ENCODE results near the gene USE1. TPM values are rescaled to one million over a fixed set of nuclear protein-coding genes. Genes with fewer than 3 reads are reported as not detected.

The USE1 gene, protein sequence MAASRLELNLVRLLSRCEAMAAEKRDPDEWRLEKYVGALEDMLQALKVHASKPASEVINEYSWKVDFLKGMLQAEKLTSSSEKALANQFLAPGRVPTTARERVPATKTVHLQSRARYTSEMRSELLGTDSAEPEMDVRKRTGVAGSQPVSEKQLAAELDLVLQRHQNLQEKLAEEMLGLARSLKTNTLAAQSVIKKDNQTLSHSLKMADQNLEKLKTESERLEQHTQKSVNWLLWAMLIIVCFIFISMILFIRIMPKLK
- 22.8 TPM for polyA plus RNA-seq (2012; ENCODE audit: missing spikeins)

DNA sequence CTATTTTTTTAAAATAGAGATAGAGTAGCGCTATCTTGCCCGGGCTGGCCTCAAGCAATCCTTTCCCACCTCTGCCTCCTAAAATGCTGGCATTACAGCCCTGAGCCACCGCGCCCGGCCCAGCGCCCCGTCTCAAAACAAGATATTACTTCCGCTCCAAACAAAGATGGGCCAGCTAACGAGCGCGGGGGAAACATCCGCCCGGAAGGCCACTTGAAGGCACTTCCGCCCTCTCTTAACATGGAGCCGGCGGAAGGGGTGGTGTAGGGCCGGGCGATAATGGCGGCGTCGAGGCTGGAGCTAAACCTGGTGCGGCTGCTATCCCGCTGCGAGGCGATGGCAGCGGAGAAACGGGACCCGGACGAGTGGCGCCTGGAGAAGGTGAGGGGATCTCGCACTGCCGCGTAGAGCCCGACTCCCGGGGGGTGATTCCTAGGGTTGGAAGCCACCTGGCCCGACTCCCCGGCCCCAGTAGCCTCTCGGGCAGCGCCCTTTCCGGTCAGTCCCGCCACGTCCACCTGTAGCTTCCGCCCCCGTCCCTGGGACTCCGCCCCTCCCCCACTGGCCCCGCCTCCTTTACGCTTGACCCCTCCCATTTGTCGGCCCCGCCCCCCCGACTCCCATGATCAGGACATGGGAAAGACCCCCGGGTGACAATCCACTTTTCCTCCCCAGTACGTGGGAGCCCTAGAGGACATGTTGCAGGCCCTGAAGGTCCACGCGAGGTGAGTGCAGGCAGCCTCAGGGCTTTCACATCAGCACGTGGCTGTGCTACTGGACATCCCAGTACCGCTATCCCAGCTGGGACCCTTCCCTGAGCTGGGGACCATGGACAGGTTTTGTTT is at the start of gene USE1:
TSS of gene USE1 (plus strand) at position 231 of the 845 bp plus-strand sequence. CDS start at position 280, 49 bp downstream.
- TF ChIP-seq POLR2A (IDR thresholded peaks at IDR 0.05; ENCODE audit: low read depth, low read length) (peak; percentile 94), POLR2AphosphoS5 (IDR thresholded peaks at IDR 0.05; ENCODE audit: low read depth, low read length) (peak; percentile 92), TAF1 (IDR thresholded peaks at IDR 0.05; ENCODE audit: borderline replicate concordance, low read depth, low read length) (peak; percentile 93)
- DNase-seq (ENCODE audit: insufficient read length), result peak; percentile 94
- FAIRE-seq, result peak; percentile 98

DNA sequence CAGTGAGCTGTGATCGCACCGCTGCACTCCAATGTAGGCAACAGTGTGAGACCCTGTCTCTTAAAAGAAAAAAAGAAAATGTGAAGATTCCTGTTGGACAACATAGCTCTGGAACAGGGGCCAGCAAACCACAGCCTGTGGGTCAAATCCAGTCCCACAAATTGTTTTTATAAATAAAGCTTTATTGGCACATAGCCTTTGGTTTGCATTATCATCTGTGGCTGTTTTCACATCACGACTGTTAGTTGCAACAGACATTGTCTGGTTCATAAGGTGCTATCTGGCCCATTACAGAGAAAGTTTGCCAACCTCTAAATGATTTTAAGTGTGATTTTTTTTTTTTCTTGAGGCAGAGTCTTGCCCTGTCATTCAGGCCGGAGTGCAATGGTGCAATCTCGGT is 49.4 kb upstream of the USE1 start:
- TF ChIP-seq POLR2A (IDR thresholded peaks at IDR 0.05; ENCODE audit: low read depth, low read length) (no peak), POLR2AphosphoS5 (IDR thresholded peaks at IDR 0.05; ENCODE audit: low read depth, low read length) (no peak)
- no peak for FAIRE-seq

DNA sequence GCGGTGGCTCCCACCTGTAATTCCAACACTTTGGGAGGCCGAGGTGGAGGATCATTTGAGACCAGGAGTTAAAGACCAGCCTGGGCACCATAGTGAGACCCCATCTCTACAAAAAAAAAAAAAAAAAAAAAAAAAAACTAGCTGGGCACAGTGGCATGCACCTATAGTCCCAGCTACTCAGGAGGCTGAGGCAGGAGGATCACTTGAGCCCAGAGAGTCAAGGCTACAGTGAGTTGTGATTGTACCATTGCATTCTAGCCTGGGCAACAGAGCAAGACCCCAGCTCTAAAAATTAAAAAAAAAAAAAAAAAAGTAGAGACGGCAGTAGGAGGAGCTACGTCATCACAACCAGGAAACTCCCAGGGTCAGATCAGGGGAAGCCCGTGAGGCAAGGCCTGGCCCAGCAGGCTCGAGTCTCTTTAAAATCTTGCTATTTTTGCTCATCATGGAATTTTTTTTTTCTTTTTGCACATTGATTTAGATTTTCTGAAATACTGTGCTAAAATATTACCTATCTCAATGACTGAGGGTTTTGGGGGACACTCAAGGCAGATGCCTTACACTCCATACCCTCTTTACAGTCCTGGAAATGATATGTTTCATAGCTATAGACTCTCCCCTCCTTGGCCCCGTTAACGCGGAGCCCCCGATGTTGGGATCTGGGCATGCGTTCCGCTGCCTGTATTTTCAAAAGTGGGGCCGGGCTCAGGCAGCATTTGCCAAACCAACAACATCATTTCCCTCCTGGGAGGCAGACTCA is 44.4 kb upstream of the USE1 start:
- peak; percentile 67 for FAIRE-seq
- peak; percentile 59 for DNase-seq (ENCODE audit: insufficient read length)
- TF ChIP-seq TAF1 (IDR thresholded peaks at IDR 0.05; ENCODE audit: borderline replicate concordance, low read depth, low read length) (no peak), POLR2A (IDR thresholded peaks at IDR 0.05; ENCODE audit: low read depth, low read length) (no peak), POLR2AphosphoS5 (IDR thresholded peaks at IDR 0.05; ENCODE audit: low read depth, low read length) (no peak)

More for the DNA sequence above, 49.4 kb upstream of the USE1 start:
- DNase-seq (ENCODE audit: insufficient read length), result no peak

DNA sequence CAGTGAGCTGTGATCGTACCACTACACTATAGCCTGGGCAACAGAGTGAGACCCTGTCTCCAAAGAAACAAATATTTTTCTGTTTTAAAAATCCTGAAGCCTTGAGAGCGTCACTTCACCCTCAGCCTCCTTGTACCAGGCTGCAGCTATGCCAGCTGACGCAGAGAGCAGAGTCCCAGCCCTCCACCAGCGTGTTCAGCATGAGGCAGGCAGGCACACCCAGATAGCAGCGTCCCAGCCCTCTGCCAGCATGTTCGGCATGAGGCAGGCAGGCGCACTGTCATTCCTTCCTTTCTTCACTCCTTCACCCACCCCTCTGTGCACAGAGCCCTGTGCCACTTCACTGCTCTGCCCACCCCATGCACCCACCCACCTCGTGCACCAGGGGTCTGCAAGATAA is 43.3 kb upstream of the USE1 start:
- DNase-seq (ENCODE audit: insufficient read length) (no peak), FAIRE-seq (no peak)
- TF ChIP-seq POLR2AphosphoS5 (IDR thresholded peaks at IDR 0.05; ENCODE audit: low read depth, low read length) (no peak), POLR2A (IDR thresholded peaks at IDR 0.05; ENCODE audit: low read depth, low read length) (no peak), TAF1 (IDR thresholded peaks at IDR 0.05; ENCODE audit: borderline replicate concordance, low read depth, low read length) (no peak)

DNA sequence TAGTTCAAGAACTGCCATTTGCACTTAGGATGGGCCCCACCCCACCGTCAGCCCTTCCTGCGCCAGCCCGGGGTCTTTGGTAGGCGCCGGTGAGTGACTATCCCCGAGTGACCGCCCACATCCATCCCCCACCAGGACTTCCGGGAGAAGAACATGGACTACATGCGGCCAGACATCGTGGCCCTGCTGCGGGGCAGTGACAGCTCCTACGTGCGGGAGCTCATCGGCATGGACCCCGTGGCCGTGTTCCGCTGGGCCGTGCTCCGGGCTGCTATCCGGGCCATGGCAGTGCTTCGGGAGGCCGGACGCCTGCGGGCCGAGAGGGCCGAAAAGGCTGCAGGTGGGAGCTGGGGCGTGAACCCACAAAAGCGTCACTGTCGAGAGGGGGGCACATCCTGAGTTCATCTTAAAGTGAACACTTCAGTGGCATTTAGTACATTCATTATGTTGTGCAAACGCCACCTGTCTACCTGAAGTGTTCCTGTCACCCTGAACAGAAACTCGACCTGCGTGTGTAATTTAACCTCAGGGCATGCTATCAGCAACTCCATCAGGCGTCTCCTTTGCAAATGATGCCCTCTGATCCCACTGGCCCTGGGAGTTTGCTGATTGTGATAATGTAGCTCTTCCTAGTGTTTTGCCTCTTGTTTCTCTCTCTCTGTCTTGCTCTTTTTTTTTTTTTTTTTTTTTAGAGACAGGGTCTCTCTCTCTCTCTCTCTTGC is 42.4 kb upstream of the USE1 start:
- DNase-seq (ENCODE audit: insufficient read length) (no peak), FAIRE-seq (no peak)
- TF ChIP-seq POLR2A (IDR thresholded peaks at IDR 0.05; ENCODE audit: low read depth, low read length) (no peak), TAF1 (IDR thresholded peaks at IDR 0.05; ENCODE audit: borderline replicate concordance, low read depth, low read length) (no peak), POLR2AphosphoS5 (IDR thresholded peaks at IDR 0.05; ENCODE audit: low read depth, low read length) (peak; percentile 45; the same call in 1 of the 2 replicates)

- FAIRE-seq (no peak), DNase-seq (ENCODE audit: insufficient read length) (no peak)
- no peak for TF ChIP-seq POLR2A (IDR thresholded peaks at IDR 0.05; ENCODE audit: low read depth, low read length)
- no peak for TF ChIP-seq TAF1 (IDR thresholded peaks at IDR 0.05; ENCODE audit: borderline replicate concordance, low read depth, low read length)
- no peak for TF ChIP-seq POLR2AphosphoS5 (IDR thresholded peaks at IDR 0.05; ENCODE audit: low read depth, low read length)
Measured at GRCh38 chr19:17178291-17178690, 36.9 kb upstream of the USE1 start.

DNA sequence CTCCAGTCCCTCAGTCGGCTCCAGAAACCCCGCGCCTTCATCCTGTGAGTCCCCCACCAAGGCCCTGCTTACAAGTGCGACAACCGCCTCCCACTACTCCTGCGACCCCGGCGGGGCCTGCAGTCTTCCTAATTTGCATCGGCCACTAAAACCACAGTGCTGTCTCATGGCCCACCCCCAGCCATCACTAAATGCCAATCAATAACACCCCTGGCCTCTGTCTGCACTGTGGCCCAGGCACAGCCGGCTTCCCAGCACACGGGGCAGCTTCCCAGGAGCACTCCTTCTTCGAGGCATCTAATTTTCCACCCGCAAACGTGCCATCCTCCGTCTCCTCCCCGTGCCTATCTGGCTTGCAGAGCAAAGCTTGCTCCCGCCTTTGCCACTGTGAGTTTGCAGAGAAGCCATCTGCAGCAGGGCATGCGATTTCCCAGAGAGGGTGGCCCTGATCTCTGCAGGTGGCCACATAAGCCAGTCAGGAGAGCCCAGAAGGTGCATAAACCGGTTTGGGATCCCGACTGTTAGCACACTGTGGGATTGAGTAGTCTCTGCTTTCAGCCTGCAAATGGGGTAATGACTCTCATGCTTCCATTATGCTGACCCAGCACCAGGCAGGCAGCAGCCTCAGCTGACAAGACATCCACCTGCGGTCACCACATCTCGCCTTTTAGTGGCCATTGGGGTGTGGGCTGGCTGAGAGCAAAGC is 34.0 kb upstream of the USE1 start:
- DNase-seq (ENCODE audit: insufficient read length) (no peak), FAIRE-seq (peak; percentile 67)
- TF ChIP-seq POLR2A (IDR thresholded peaks at IDR 0.05; ENCODE audit: low read depth, low read length), result 0 out of 2 replicates have a peak, but pooled peaks have one; percentile 12
- TF ChIP-seq POLR2AphosphoS5 (IDR thresholded peaks at IDR 0.05; ENCODE audit: low read depth, low read length), result no peak

DNA sequence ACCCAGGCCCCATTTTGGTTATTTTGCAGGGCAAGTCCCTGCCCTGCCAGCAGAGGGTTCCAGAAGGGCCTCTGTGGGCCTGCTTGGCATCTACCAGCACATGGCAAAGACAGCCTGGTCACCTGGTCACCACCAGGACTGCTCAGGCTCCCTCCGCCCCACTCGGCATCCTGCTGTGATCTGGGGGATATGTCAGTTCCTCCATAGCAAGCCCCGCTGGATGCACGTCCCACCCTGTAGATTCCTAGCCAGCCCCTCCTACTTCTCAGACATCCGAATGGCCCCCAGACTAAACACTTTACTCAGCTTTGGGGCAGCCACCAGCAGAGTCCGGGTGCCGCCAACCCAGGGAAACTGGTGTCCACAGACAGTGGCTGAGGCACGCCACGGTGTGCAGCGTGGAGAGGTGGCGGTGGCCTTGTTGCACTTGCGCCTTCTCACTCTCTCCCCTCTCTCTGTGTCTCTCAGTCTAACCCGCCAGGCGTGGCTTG is 31.8 kb upstream of the USE1 start:
- TF ChIP-seq POLR2A (IDR thresholded peaks at IDR 0.05; ENCODE audit: low read depth, low read length) (no peak), TAF1 (IDR thresholded peaks at IDR 0.05; ENCODE audit: borderline replicate concordance, low read depth, low read length) (no peak), POLR2AphosphoS5 (IDR thresholded peaks at IDR 0.05; ENCODE audit: low read depth, low read length) (0 out of 2 replicates have a peak, but pooled peaks have one; percentile 35)
- FAIRE-seq (peak; percentile 93), DNase-seq (ENCODE audit: insufficient read length) (no peak)

- DNase-seq (ENCODE audit: insufficient read length), result no peak
- peak; percentile 93 for FAIRE-seq
- TF ChIP-seq POLR2A (IDR thresholded peaks at IDR 0.05; ENCODE audit: low read depth, low read length) (no peak; the same call in 1 of the 2 replicates), POLR2AphosphoS5 (IDR thresholded peaks at IDR 0.05; ENCODE audit: low read depth, low read length) (no peak), TAF1 (IDR thresholded peaks at IDR 0.05; ENCODE audit: borderline replicate concordance, low read depth, low read length) (no peak)
Measured at GRCh38 chr19:17183858-17184321, 31.3 kb upstream of the USE1 start.

DNA sequence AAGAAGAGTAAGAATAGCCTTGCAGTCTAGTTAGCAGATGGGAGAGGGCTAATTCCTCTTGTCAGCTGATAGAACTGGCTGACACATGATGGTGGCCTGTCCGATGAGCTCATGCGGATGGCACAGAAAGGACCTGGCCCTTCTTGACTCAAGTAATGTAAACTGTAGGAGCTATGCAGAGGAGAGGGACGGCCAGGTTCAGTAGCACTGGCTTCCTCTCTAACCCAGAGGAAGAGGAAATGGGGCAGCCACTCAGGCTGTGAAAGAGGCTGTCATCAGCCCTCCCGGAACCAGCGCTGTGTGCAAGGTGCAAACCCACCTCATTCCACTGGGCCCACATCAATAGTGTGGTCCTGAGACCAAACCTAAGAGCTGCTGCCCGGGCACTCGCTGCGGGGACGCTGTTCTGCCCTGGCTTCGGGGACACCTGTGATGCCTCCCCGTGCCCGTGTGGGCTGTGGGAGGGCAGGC is 30.8 kb upstream of the USE1 start:
- FAIRE-seq, result no peak
- TF ChIP-seq TAF1 (IDR thresholded peaks at IDR 0.05; ENCODE audit: borderline replicate concordance, low read depth, low read length) (no peak), POLR2AphosphoS5 (IDR thresholded peaks at IDR 0.05; ENCODE audit: low read depth, low read length) (no peak), POLR2A (IDR thresholded peaks at IDR 0.05; ENCODE audit: low read depth, low read length) (peak; percentile 62; the same call in 1 of the 2 replicates)
- DNase-seq (ENCODE audit: insufficient read length), result no peak

All from GM12892 (cell line).